ENCODE data around the gene SPECC1.

SPECC1 gene

DNA sequence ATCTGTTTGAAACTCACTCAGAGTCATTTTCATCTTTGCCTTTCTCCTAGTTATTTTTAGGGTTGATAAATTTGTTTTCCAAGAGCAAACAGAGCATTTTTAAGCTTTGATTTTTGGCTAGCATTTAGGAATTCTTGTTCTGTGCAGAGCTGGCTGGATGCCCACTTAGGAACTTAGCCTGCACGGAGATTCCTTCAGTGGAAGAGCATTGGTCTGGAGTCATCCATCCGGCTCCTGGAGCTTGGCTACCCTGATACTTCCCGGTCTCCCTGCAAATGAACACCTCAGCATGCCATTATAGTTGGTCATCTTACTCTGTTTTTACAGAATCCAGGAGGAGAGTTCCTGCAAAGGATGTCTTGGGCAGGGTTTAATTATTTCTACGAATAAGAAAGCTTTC, 57.1 kb downstream of the SPECC1 start:
- ChIA-PET CTCF (interaction anchor here (0.6 to 1.6 kb wide), 4 partner anchors 11 to 660 kb away, joined by 3 to 5 read pairs (median 3); no protein-coding TSS in a partner anchor), POLR2A (ENCODE audit: low non-redundant PET) (no interaction called here)
- H3K27ac ChIP-seq = peak overlapping the region; percentile 70
- DNase-seq (ENCODE audit: low spot score) = peak; percentile 75
- TF ChIP-seq, protein P1, sequence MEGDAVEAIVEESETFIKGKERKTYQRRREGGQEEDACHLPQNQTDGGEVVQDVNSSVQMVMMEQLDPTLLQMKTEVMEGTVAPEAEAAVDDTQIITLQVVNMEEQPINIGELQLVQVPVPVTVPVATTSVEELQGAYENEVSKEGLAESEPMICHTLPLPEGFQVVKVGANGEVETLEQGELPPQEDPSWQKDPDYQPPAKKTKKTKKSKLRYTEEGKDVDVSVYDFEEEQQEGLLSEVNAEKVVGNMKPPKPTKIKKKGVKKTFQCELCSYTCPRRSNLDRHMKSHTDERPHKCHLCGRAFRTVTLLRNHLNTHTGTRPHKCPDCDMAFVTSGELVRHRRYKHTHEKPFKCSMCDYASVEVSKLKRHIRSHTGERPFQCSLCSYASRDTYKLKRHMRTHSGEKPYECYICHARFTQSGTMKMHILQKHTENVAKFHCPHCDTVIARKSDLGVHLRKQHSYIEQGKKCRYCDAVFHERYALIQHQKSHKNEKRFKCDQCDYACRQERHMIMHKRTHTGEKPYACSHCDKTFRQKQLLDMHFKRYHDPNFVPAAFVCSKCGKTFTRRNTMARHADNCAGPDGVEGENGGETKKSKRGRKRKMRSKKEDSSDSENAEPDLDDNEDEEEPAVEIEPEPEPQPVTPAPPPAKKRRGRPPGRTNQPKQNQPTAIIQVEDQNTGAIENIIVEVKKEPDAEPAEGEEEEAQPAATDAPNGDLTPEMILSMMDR (conservative IDR thresholded peaks at IDR 0.05; ENCODE audit: low read depth) = no peak

DNA sequence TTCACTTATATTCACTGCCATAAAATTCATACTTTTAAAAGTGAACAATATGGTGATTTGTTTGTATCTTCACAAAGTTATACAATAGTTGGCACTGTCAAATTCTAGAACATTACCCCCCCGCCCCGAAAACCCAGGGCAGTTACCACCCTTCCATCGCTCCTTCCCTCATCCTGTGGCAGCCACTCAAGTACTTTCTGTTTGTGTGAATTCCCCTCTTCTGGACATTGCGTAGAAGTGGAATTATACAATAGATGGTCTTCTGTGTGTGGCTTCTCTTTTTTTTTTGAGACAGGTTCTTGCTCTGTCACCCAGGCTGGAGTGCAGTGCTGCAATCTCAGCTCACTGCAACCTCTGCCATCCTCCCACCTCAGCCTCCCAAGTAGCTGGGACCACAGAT, 58.6 kb downstream of the SPECC1 start:
- no peak for DNase-seq (ENCODE audit: low spot score)
- TF ChIP-seq, protein P1 (conservative IDR thresholded peaks at IDR 0.05; ENCODE audit: low read depth) = no peak
- ChIA-PET CTCF (interaction anchor here (0.6 kb wide), 3 partner anchors 179 to 271 kb away, joined by 4 to 6 read pairs (median 4); no protein-coding TSS in a partner anchor), POLR2A (ENCODE audit: low non-redundant PET) (no interaction called here)
- H3K27ac ChIP-seq = no peak overlapping the region

GRCh38 chr17:20068445-20068844, 59.3 kb downstream of the SPECC1 start:
- no peak for DNase-seq (ENCODE audit: low spot score)
- no peak overlapping the region for H3K27ac ChIP-seq
- CTCF ChIA-PET = interaction anchor here (0.6 kb wide), 2 partner anchors 179 to 183 kb away, joined by 4 to 6 read pairs; no protein-coding TSS in a partner anchor
- POLR2A ChIA-PET (ENCODE audit: low non-redundant PET) = no interaction called here
- TF ChIP-seq, protein P1 (conservative IDR thresholded peaks at IDR 0.05; ENCODE audit: low read depth) = no peak

GRCh38 chr17:20071824-20072691, 62.9 kb downstream of the SPECC1 start:
- no peak overlapping the region for H3K27ac ChIP-seq
- CTCF ChIA-PET = no interaction called here
- no peak for DNase-seq (ENCODE audit: low spot score)
- POLR2A ChIA-PET (ENCODE audit: low non-redundant PET) = no interaction called here
- TF ChIP-seq, protein P1 (conservative IDR thresholded peaks at IDR 0.05; ENCODE audit: low read depth) = no peak

- CTCF ChIA-PET = no interaction called here
- TF ChIP-seq, protein P1 (conservative IDR thresholded peaks at IDR 0.05; ENCODE audit: low read depth) = no peak
- POLR2A ChIA-PET (ENCODE audit: low non-redundant PET) = interaction anchor here (0.6 kb wide), 1 partner anchor 62 kb away, joined by 3 read pairs; no protein-coding TSS in a partner anchor
- no peak overlapping the region for H3K27ac ChIP-seq
- DNase-seq (ENCODE audit: low spot score) = no peak
These were observed 63.5 kb downstream of the SPECC1 start for GRCh38 chr17:20072692-20072992.

GRCh38 chr17:20073055-20073979, 64.2 kb downstream of the SPECC1 start:
- DNase-seq (ENCODE audit: low spot score) = no peak
- ChIA-PET POLR2A (ENCODE audit: low non-redundant PET) (interaction anchor here (0.6 kb wide), 1 partner anchor 63 kb away, joined by 3 read pairs; no protein-coding TSS in a partner anchor), CTCF (no interaction called here)
- H3K27ac ChIP-seq = no peak overlapping the region
- TF ChIP-seq, protein P1 (conservative IDR thresholded peaks at IDR 0.05; ENCODE audit: low read depth) = no peak

All from RWPE1 (cell line).